Measurements from ENCODE around the gene DZANK1. TPM values are rescaled to one million over a fixed set of nuclear protein-coding genes. Genes with fewer than 3 reads are reported as not detected.

Gene DZANK1
- total and polyA plus RNA-seq, 8 donors = 2.0 to 10.8 (median 8.3) TPM

GRCh38 chr20:18497603-18498002, 30.8 kb upstream of the DZANK1 start:
- ATAC-seq = no peak
- Histone ChIP-seq H3K4me3 (no peak overlapping the region), H3K36me3 (peaks cover 0 to 10% of the 10 kb centered on the region in 2 donors), H3K9me3 (no peaks in the 10 kb centered on the region), H3K27me3 (no peaks in the 10 kb centered on the region), H3K27ac (peak overlapping the region; percentile 27 to 39), H3K4me1 (peaks cover 5 to 26% of the 10 kb centered on the region in 2 donors)
- intact Hi-C loops (cut with DNase I) = no loop called here
- TF ChIP-seq CTCF (IDR thresholded peaks at IDR 0.05) = no peak
- DNase-seq = no peak

GRCh38 chr20:18496740-18497592, 30.1 kb upstream of the DZANK1 start, which contains the start of gene RBBP9:
Gene RBBP9 (minus strand): TSS chr20:18497225. CDS start chr20:18497167, 58 bp downstream.
- peaks cover 0 to 11% of the 10 kb centered on the region in 2 donors for H3K36me3 ChIP-seq
- DNase-seq (peak; percentile 81 to 98 (median 91)), ATAC-seq (peak; percentile 99)
- no peak for TF ChIP-seq CTCF (IDR thresholded peaks at IDR 0.05)
- H3K4me1 ChIP-seq = peaks cover 5 to 26% of the 10 kb centered on the region in 2 donors
- no peaks in the 10 kb centered on the region for H3K27me3 ChIP-seq
- H3K9me3 ChIP-seq = no peaks in the 10 kb centered on the region
- H3K4me3 ChIP-seq = peak within 1 kb of the TSS; percentile 57 to 67
- H3K27ac ChIP-seq = peak within 1 kb of the TSS; percentile 27 to 39
- intact Hi-C loops (cut with DNase I) = no loop called here

- Histone ChIP-seq H3K27ac (no peak overlapping the region), H3K9me3 (no peaks in the 10 kb centered on the region), H3K4me3 (peak overlapping the region; percentile 57 to 67), H3K4me1 (peaks cover 5 to 26% of the 10 kb centered on the region in 2 donors), H3K36me3 (peaks cover 0 to 11% of the 10 kb centered on the region in 2 donors), H3K27me3 (no peaks in the 10 kb centered on the region)
- ATAC-seq (peak; percentile 50), DNase-seq (no peak)
- intact Hi-C loops (cut with DNase I) = no loop called here
- no peak for TF ChIP-seq CTCF (IDR thresholded peaks at IDR 0.05)
These were observed 29.2 kb upstream of the DZANK1 start for GRCh38 chr20:18496042-18496441.

- no peak for DNase-seq
- H3K36me3 ChIP-seq = peaks cover 0 to 67% of the 10 kb centered on the region in 2 donors
- TF ChIP-seq CTCF (IDR thresholded peaks at IDR 0.05) = no peak
These were observed 21.5 kb upstream of the DZANK1 start for GRCh38 chr20:18488301-18488700.

GRCh38 chr20:18481596-18481995, 14.8 kb upstream of the DZANK1 start:
- no peak for DNase-seq
- H3K27ac ChIP-seq = no peak overlapping the region
- no peaks in the 10 kb centered on the region for H3K9me3 ChIP-seq
- H3K27me3 ChIP-seq = no peaks in the 10 kb centered on the region
- intact Hi-C loops (cut with DNase I) = no loop called here
- H3K4me1 ChIP-seq = no peaks in the 10 kb centered on the region
- no peak for TF ChIP-seq CTCF (IDR thresholded peaks at IDR 0.05)
- ATAC-seq = no peak
- peaks cover 0 to 92% of the 10 kb centered on the region in 2 donors for H3K36me3 ChIP-seq
- no peak overlapping the region for H3K4me3 ChIP-seq

More at GRCh38 chr20:18488301-18488700, 21.5 kb upstream of the DZANK1 start:
- Histone ChIP-seq H3K27ac (no peak overlapping the region), H3K27me3 (no peaks in the 10 kb centered on the region), H3K4me1 (peaks cover 0 to 4% of the 10 kb centered on the region in 2 donors), H3K4me3 (no peak overlapping the region), H3K9me3 (no peaks in the 10 kb centered on the region)
- ATAC-seq = no peak
- intact Hi-C loops (cut with DNase I) = no loop called here
